GM12801 (cell line): ENCODE measurements around the gene ZNF787.

Source experiments
- TF ChIP-seq, protein P1 (sequence below): IDR thresholded peaks from one replicate; pipeline ENCODE4 v1.5.1; 2011; ENCODE audit warnings: control low read depth; ENCODE audit not compliant: insufficient read length; ENCODE audit errors: extremely low read depth

Gene ZNF787

DNA sequence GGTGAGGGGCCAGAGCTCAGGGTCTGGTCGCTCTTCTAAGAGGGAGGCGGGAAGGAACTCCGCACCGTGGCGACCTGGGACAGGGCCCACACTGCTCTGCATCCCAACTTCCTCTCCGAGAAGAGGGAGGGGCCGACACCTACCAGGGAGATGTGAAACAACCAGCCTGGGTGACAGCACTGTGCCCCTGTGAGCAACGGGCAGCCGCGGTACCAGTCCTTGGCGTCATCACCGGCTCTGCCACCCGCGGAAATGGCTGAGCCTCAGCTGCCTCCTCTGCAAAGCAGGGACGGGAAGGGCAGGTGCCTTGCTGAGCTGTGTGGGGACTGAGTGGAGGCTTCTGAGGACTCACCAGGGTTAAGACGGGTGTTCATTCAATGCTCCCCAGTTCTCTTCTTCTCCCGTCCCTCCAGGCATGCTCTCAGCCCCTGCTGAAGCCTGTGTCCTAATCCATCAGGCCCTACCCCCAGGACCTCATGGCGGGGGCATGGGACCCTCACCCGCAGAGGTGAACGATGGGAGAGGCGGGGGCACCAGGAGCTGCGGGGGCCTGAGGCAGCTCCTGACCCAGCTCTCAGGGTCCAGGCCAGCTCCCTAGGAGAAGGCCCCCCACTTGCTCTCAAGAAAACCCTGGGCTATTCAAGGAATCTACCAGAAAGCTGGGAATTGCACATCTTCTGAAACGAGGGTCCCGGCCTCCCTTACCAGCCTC, 9.3 kb downstream of the ZNF787 start:
- TF ChIP-seq, protein P1, sequence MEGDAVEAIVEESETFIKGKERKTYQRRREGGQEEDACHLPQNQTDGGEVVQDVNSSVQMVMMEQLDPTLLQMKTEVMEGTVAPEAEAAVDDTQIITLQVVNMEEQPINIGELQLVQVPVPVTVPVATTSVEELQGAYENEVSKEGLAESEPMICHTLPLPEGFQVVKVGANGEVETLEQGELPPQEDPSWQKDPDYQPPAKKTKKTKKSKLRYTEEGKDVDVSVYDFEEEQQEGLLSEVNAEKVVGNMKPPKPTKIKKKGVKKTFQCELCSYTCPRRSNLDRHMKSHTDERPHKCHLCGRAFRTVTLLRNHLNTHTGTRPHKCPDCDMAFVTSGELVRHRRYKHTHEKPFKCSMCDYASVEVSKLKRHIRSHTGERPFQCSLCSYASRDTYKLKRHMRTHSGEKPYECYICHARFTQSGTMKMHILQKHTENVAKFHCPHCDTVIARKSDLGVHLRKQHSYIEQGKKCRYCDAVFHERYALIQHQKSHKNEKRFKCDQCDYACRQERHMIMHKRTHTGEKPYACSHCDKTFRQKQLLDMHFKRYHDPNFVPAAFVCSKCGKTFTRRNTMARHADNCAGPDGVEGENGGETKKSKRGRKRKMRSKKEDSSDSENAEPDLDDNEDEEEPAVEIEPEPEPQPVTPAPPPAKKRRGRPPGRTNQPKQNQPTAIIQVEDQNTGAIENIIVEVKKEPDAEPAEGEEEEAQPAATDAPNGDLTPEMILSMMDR, result no peak

GRCh38 chr19:56110515-56111448, 10.3 kb downstream of the ZNF787 start:
- TF ChIP-seq, protein P1, result no peak

DNA sequence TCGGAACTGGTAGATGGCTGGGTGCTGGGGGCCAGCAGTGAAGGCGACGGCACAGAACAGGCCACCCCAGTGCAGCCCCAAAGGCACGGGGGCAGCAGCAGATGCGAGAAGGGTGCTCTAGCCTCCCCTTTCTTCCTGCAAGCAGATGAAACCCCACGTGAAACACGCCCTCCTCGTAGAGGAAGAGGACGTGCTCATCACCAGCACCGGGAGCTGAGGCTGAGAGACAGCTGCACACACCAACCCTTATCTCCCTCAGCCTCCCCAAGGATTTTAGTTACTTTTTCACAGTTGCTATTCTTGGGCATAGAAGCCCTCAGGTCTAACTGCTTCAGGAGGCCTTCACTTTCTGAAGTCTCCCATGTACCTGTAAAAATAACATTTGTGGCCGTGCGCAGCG, 11.9 kb downstream of the ZNF787 start:
- TF ChIP-seq, protein P1, result no peak

DNA sequence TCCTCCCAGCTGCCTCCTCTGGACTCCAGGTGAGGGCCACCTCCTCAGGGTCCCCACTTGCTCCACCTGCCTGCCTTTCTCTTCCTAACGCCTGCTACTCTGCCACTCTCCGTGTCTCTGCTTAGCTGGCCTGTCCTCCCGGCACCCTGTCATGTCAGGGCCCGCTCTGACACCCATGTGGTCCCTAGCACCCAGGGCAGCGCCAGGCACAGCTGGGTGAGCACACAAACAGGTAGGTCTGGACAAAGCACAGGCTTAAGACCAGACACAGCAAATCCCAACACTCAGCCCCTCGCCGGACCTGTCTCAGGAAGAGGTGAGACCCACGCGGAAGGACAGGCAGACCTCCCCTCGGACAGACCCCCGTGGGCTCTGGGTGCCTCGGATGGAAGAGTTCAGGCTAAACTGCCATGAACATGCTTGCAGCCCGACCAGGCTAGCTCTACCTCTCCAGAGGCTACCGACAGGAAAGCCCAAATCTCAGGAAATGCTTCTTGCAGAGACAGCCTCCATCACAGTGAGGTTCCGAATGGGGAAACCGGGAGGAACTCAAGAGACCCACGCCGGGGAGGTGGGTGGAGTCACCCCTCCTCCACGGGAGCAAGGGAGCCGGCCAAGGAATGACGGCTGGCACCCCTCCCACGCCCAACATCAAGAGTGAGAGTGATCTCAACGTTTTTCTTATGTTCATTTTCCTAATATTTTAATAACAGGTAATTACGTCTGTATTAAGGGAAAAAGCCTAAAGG, 12.5 kb downstream of the ZNF787 start:
- TF ChIP-seq, protein P1, result no peak

DNA sequence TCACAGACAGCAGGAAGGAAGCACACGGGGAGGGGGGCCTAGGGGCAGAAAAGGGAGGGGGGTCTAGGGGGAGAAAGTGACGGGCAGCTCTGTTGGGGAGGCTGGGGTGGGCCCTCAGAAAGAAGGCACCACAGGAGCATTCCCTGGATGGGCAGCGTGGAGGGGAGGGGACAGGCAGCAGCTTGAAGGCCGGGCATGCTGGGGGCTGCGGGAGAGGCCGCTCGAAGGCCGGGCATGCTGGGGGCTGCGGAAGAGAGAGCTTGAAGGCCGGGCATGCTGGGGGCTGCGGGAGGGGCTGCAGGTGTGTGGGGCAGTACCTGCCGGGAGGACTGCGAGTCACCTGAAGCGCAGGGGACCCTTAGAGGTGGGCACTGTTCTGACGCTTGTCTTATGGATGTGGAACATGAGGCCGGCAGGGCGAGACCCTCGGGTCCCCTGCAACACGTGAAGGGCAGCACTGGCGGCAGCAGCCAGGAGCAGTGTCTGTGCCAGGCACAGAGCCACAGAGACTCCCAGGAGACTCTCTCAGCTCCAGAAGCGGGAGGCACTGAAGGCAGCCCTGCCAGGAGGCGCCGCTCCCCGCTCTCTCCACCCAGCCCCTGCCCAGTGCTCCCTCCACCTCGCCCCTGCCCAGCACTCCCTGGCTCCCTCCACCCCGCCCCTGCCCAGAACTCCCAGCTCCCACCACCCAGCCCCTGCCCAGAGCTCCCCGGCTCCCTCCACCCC, 13.3 kb downstream of the ZNF787 start:
- TF ChIP-seq, protein P1, result no peak

DNA sequence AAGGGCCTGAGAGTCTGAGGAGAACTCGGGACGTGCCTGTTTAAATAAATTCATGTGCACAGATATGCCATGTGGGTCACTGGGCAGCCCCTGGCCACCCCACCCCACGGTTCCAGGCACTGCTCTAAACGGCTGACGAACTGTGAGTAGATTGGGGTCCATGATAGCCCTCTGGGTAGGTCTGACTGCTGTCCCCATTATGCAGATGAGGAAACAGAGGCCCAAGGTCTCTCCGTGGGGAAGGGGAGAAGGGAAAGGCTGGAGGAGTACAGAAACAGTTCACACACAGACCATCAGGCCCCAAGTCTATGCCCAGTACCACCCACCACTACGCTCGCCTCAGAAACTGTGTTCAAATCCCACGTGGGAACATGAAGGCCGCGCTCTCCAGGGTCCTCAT, 14.1 kb downstream of the ZNF787 start:
- TF ChIP-seq, protein P1, result no peak
